ENCODE measurements around the gene SLC30A9.
A peak's percentile ranks its signal among the peaks of the same experiment; 100 is the strongest.

The SLC30A9 gene

GRCh38 chr4:41990365-41991111 lies at the start of gene SLC30A9:
TSS of gene SLC30A9 (plus strand) at chr4:41990530. CDS start at chr4:41990652, 122 bp downstream.
- DNase-seq, result peak; percentile 77

GRCh38 chr4:41940834-41941233 lies 49.5 kb upstream of the SLC30A9 start:
- DNase-seq, result no peak

GRCh38 chr4:41943506-41943905 lies 46.8 kb upstream of the SLC30A9 start:
- no peak for DNase-seq

- no peak for DNase-seq
These were observed 46.2 kb upstream of the SLC30A9 start for GRCh38 chr4:41944089-41944488.

GRCh38 chr4:41949531-41949930 lies 40.8 kb upstream of the SLC30A9 start:
- no peak for DNase-seq

GRCh38 chr4:41957634-41958033 lies 32.7 kb upstream of the SLC30A9 start:
- peak; percentile 10 for DNase-seq

GRCh38 chr4:41963105-41963504 lies 27.2 kb upstream of the SLC30A9 start:
- no peak for DNase-seq

GRCh38 chr4:41964401-41964800 lies 25.9 kb upstream of the SLC30A9 start:
- DNase-seq, result no peak

- no peak for DNase-seq
These were observed 22.9 kb upstream of the SLC30A9 start for GRCh38 chr4:41967392-41967791.

- no peak for DNase-seq
These were observed 20.7 kb upstream of the SLC30A9 start for GRCh38 chr4:41969671-41970070.

GRCh38 chr4:41975341-41975740 lies 15.0 kb upstream of the SLC30A9 start:
- DNase-seq, result no peak

- no peak for DNase-seq
These were observed 13.4 kb upstream of the SLC30A9 start for GRCh38 chr4:41976775-41977516.

GRCh38 chr4:41977709-41978108 lies 12.6 kb upstream of the SLC30A9 start:
- no peak for DNase-seq

GRCh38 chr4:41981456-41981855 lies 8.9 kb upstream of the SLC30A9 start, which contains the start of gene DCAF4L1:
TSS of gene DCAF4L1 (plus strand) at chr4:41981756. CDS start at chr4:41981793, 37 bp downstream.
- DNase-seq, result no peak

GRCh38 chr4:41982716-41983115 lies 7.6 kb upstream of the SLC30A9 start:
- DNase-seq, result no peak

- no peak for DNase-seq
These were observed 5.2 kb upstream of the SLC30A9 start for GRCh38 chr4:41985151-41985550.

- no peak for DNase-seq
These were observed 351 bp upstream of the SLC30A9 start for GRCh38 chr4:41989994-41990364.

- DNase-seq, result no peak
These were observed 1.8 kb downstream of the SLC30A9 start for GRCh38 chr4:41991916-41992767.

- DNase-seq, result no peak
These were observed 2.9 kb downstream of the SLC30A9 start for GRCh38 chr4:41992967-41993857.

GRCh38 chr4:41994461-41994985 lies 4.2 kb downstream of the SLC30A9 start:
- no peak for DNase-seq

GRCh38 chr4:41998019-41998418 lies 7.7 kb downstream of the SLC30A9 start:
- no peak for DNase-seq

- no peak for DNase-seq
These were observed 9.0 kb downstream of the SLC30A9 start for GRCh38 chr4:41999321-41999720.

Measured in GF-D8 (cell line).